GM23248 (cell line): Measurements from ENCODE around the gene SMIM38. TPM values are rescaled to one million over a fixed set of nuclear protein-coding genes. Genes with fewer than 3 reads are reported as not detected.

Experiments used
- DNase-seq: peaks from one replicate; pipeline ENCODE4 v3.0.0-alpha.2; 2015
- H2AFZ ChIP-seq: fragments of 200-600 bp; sonication (generic); 2 replicates; pipeline ENCODE4 v1.6.1; 2016; ENCODE audit warnings: antibody characterized with exemption
- H3F3A ChIP-seq: fragments of 200-600 bp; sonication (generic); 2 replicates; pipeline ENCODE4 v1.6.1; 2016; ENCODE audit warnings: mild to moderate bottlenecking, antibody characterized with exemption, mixed run types; ENCODE audit not compliant: insufficient read depth
- H3K27ac ChIP-seq: fragments of 200-600 bp; sonication (generic); 2 replicates; pipeline ENCODE4 v1.5.1; 2016; ENCODE audit warnings: mild to moderate bottlenecking
- H3K27me3 ChIP-seq: fragments of 200-600 bp; sonication (generic); replicated peaks from 2 replicates; pipeline ENCODE4 v1.6.1; 2016; ENCODE audit warnings: mild to moderate bottlenecking; ENCODE audit not compliant: insufficient read depth
- H3K36me3 ChIP-seq: fragments of 200-600 bp; sonication (generic); 2 replicates; pipeline ENCODE4 v1.6.1; 2016; ENCODE audit warnings: low read depth, mild to moderate bottlenecking
- H3K4me1 ChIP-seq: fragments of 200-600 bp; sonication (generic); 2 replicates; pipeline ENCODE4 v1.6.1; 2016; ENCODE audit warnings: mild to moderate bottlenecking; ENCODE audit not compliant: insufficient read depth
- H3K4me2 ChIP-seq: fragments of 200-600 bp; sonication (generic); one replicate; pipeline ENCODE4 v1.6.1; 2016; ENCODE audit warnings: mild to moderate bottlenecking; ENCODE audit not compliant: unreplicated experiment
- H3K4me3 ChIP-seq: fragments of 200-600 bp; sonication (generic); 2 replicates; pipeline ENCODE4 v1.5.1; 2016; ENCODE audit warnings: mild to moderate bottlenecking
- H3K79me2 ChIP-seq: fragments of 200-600 bp; sonication (generic); 2 replicates; pipeline ENCODE4 v1.6.1; 2016; ENCODE audit warnings: mild to moderate bottlenecking; ENCODE audit not compliant: insufficient read depth
- H3K9ac ChIP-seq: fragments of 200-600 bp; sonication (generic); 2 replicates; pipeline ENCODE4 v1.6.1; 2016; ENCODE audit warnings: mild to moderate bottlenecking
- H3K9me2 ChIP-seq: fragments of 200-600 bp; sonication (generic); 2 replicates; pipeline ENCODE4 v1.6.1; 2016; ENCODE audit warnings: mixed run types, mild to moderate bottlenecking, moderate library complexity; ENCODE audit not compliant: insufficient read depth
- H3K9me3 ChIP-seq: fragments of 200-600 bp; sonication (generic); one replicate; pipeline ENCODE4 v1.6.1; 2017; ENCODE audit warnings: low read depth
- H4K20me1 ChIP-seq: fragments of 200-600 bp; sonication (generic); 2 replicates; pipeline ENCODE4 v1.6.0; 2016; ENCODE audit not compliant: insufficient read depth
- EZH2 ChIP-seq: fragments of 200-600 bp; sonication (generic); IDR thresholded peaks from 2 replicates; pipeline ENCODE4 v1.6.1; 2018; ENCODE audit warnings: antibody characterized with exemption, mild to moderate bottlenecking; ENCODE audit not compliant: insufficient read depth, poor library complexity, severe bottlenecking
- EZH2phosphoT487 ChIP-seq: fragments of 200-600 bp; sonication (generic); IDR thresholded peaks from 2 replicates; pipeline ENCODE4 v1.6.1; 2018; ENCODE audit warnings: antibody characterized with exemption, moderate library complexity, mild to moderate bottlenecking, low read depth; ENCODE audit not compliant: insufficient read depth
- WGBS, 2 experiments: methylation state at CpG; one replicate each; pipeline ENCODE4 v1.1.6; 2015 to 2017; ENCODE audit warnings: low lambda C conversion rate in 2 of 2, low coverage in 1 of 2; ENCODE audit errors: missing lambda C conversion rate in 2 of 2; 5-methylcytosine and 5-hydroxymethylcytosine counted together
- in situ Hi-C: fragments of 300-500 bp; cut with MboI; formaldehyde crosslinking; loops from 2 replicates; pipeline ENCODE4 v1.15.0; 2020
- polyA plus RNA-seq: library from polyadenylated mRNA; unstranded; fragments of >200 nt; fragmentation: Nextera tagmentation; extraction: Ambion mirVana; gene quantifications from 2 replicates; pipeline ENCODE4 v1.2.1, GENCODE V29; 2016
- total RNA-seq: library from RNA; depleted of rRNA; stranded (reverse); fragments of >200 nt; shearing (Covaris generic); gene quantifications from 2 replicates; pipeline ENCODE4 v1.2.3, GENCODE V29; 2014

Gene SMIM38
- total and polyA plus RNA-seq, 2 experiments from 2014 or later = not detected

DNA sequence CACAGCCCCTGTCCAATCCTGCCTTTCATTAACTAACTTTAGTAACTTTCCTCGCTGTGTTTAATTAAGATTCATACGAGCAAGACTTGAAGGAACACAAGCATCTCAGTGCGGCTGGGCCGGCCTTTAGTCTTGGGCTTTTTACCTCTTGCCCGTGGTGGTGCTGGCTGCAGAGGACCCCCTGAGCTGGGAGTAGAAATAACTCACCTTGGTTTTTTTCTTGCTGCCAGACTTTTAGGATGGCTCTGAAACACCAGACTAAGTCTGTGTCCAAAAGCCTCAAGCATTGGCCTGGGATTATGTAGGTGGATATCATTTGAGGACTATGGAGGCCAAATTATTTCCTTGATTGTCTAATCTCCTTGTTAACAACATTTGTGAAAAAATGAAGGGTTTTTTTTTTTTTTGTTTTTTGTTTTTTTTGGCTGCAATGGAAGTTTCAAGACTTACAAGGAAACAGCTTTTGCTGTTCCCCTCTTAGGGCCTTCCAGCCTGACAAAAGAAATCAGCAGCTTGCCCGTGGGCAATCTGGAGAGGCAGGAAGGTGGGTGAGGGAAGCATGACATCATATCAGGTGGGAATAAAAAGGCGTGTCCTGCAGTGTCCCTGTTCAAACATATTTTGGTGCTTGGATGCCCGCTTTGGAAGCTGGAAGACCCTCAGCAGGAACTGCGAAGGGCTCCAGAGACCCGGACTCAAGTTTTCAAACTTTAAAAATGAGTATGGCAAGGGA, 44.0 kb downstream of the SMIM38 start:
- H3K4me1 ChIP-seq = no peaks in the 10 kb centered on the region
- no peak overlapping the region for H3K4me2 ChIP-seq
- H3K9me2 ChIP-seq = no peaks in the 10 kb centered on the region
- no peak overlapping the region for H3K9ac ChIP-seq
- DNase-seq = no peak
- no peaks in the 10 kb centered on the region for H3K79me2 ChIP-seq
- 52 to 54% methylated on average over 10 of the region's 10 CpGs for WGBS, 2 experiments
- no peak overlapping the region for H3K4me3 ChIP-seq
- in situ Hi-C loops = no loop called here
- H4K20me1 ChIP-seq = no peaks in the 10 kb centered on the region
- H3K27ac ChIP-seq = no peak overlapping the region
- no peaks in the 10 kb centered on the region for H3K9me3 ChIP-seq
- TF ChIP-seq EZH2phosphoT487 (no peak), EZH2 (no peak)
- no peaks in the 10 kb centered on the region for H3F3A ChIP-seq
- H2AFZ ChIP-seq = no peak overlapping the region
- H3K27me3 ChIP-seq = peaks cover 34% of the 10 kb centered on the region
- no peaks in the 10 kb centered on the region for H3K36me3 ChIP-seq

- in situ Hi-C loops = no loop called here
- Histone ChIP-seq H3K9me2 (no peaks in the 10 kb centered on the region), H3F3A (no peaks in the 10 kb centered on the region), H3K36me3 (no peaks in the 10 kb centered on the region), H3K4me2 (no peak overlapping the region), H3K27me3 (peaks cover 32% of the 10 kb centered on the region), H3K9me3 (no peaks in the 10 kb centered on the region), H3K4me3 (no peak overlapping the region), H2AFZ (no peak overlapping the region), H3K4me1 (no peaks in the 10 kb centered on the region), H3K27ac (no peak overlapping the region), H4K20me1 (no peaks in the 10 kb centered on the region), H3K9ac (no peak overlapping the region), H3K79me2 (no peaks in the 10 kb centered on the region)
- TF ChIP-seq EZH2 (no peak), EZH2phosphoT487 (no peak)
- 53 to 54% methylated on average over 29 to 32 of the region's 32 CpGs for WGBS, 2 experiments
- no peak for DNase-seq
Observed at GRCh38 chr11:69200331-69201065, 44.8 kb downstream of the SMIM38 start.

GRCh38 chr11:69201066-69201365, 45.3 kb downstream of the SMIM38 start:
- Histone ChIP-seq H3K9me3 (no peaks in the 10 kb centered on the region), H3F3A (no peaks in the 10 kb centered on the region), H3K9me2 (no peaks in the 10 kb centered on the region), H3K27ac (no peak overlapping the region), H3K4me1 (no peaks in the 10 kb centered on the region), H2AFZ (no peak overlapping the region), H4K20me1 (no peaks in the 10 kb centered on the region), H3K4me2 (no peak overlapping the region), H3K79me2 (no peaks in the 10 kb centered on the region), H3K27me3 (peaks cover 30% of the 10 kb centered on the region), H3K9ac (no peak overlapping the region), H3K36me3 (no peaks in the 10 kb centered on the region), H3K4me3 (no peak overlapping the region)
- in situ Hi-C loops = no loop called here
- no peak for DNase-seq
- WGBS, 2 experiments = 65 to 69% methylated on average over 4 of the region's 4 CpGs
- TF ChIP-seq EZH2 (no peak), EZH2phosphoT487 (no peak)

- TF ChIP-seq EZH2phosphoT487 (no peak), EZH2 (no peak)
- in situ Hi-C loops = no loop called here
- no peaks in the 10 kb centered on the region for H3K9me2 ChIP-seq
Observed at GRCh38 chr11:69201764-69202370, 46.1 kb downstream of the SMIM38 start.

More at GRCh38 chr11:69201764-69202370, 46.1 kb downstream of the SMIM38 start:
- no peak for DNase-seq
- Histone ChIP-seq H3K79me2 (no peaks in the 10 kb centered on the region), H3K27me3 (peaks cover 27% of the 10 kb centered on the region), H3F3A (no peaks in the 10 kb centered on the region), H3K9me3 (no peaks in the 10 kb centered on the region), H3K36me3 (no peaks in the 10 kb centered on the region), H3K4me1 (no peaks in the 10 kb centered on the region), H3K4me2 (no peak overlapping the region), H4K20me1 (no peaks in the 10 kb centered on the region), H3K4me3 (no peak overlapping the region), H3K27ac (no peak overlapping the region), H3K9ac (no peak overlapping the region), H2AFZ (no peak overlapping the region)
- 80 to 81% methylated on average over 7 of the region's 7 CpGs for WGBS, 2 experiments
